ENCODE measurements around the gene LYPD5.

DNA sequence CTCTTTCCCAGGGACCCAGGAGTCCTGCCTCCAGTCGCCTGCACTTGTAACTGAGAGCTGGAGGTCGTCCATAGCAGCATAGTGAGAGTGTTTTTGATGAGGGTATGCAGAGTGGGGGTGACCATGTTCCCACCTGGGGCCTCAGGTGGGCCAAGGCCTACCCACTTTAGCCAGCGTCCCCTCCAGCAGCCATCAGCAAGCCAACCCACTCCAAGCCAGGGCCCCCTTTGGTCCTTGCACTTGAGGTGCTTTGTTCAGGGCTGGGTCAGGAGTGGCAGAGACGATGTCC is 35.5 kb downstream of the LYPD5 start:
- TF ChIP-seq POLR2AphosphoS5 (IDR thresholded peaks at IDR 0.05; ENCODE audit: low read depth, low read length) (no peak), POLR2A (IDR thresholded peaks at IDR 0.05; ENCODE audit: low read depth, low read length) (no peak)

Measured in GM12892 (cell line).